GM18505 (cell line): ENCODE data around the gene NARF.
A peak's percentile ranks its signal among the peaks of the same experiment; 100 is the strongest.

ENCODE experiments used
- ATAC-seq: cut with Tn5 transposase; IDR thresholded peaks from one replicate; pipeline ENCODE4 v1.9.1; 2021; ENCODE audit not compliant: unreplicated experiment
- POLR2A ChIP-seq: IDR thresholded peaks from 4 replicates; pipeline ENCODE4 v1.6.1; 2011; ENCODE audit warnings: borderline replicate concordance; ENCODE audit not compliant: insufficient read depth, insufficient read length; ENCODE audit errors: extremely low read depth

Gene NARF

GRCh38 chr17:82438401-82439193 lies 19.9 kb upstream of the NARF start:
- TF ChIP-seq POLR2A = no peak
- no peak for ATAC-seq

- ATAC-seq = no peak
- TF ChIP-seq POLR2A = no peak
Observed at GRCh38 chr17:82439194-82439828, 19.2 kb upstream of the NARF start.

- no peak for TF ChIP-seq POLR2A
- no peak for ATAC-seq
Observed at GRCh38 chr17:82439829-82440365, 18.6 kb upstream of the NARF start.

- peak; percentile 57 for TF ChIP-seq POLR2A
- no peak for ATAC-seq
Observed at GRCh38 chr17:82440469-82440981, 18.0 kb upstream of the NARF start.

- ATAC-seq = no peak
- TF ChIP-seq POLR2A = no peak
Observed at GRCh38 chr17:82440991-82441627, 17.4 kb upstream of the NARF start.

- TF ChIP-seq POLR2A = peak; percentile 54
- no peak for ATAC-seq
Observed at GRCh38 chr17:82441691-82442487, 16.7 kb upstream of the NARF start.

- no peak for ATAC-seq
- TF ChIP-seq POLR2A = no peak
Observed at GRCh38 chr17:82442643-82443464, 15.7 kb upstream of the NARF start.

GRCh38 chr17:82443465-82444283 lies 14.9 kb upstream of the NARF start:
- ATAC-seq = no peak
- TF ChIP-seq POLR2A = peak; percentile 10

GRCh38 chr17:82444284-82444893 lies 14.2 kb upstream of the NARF start:
- ATAC-seq = no peak
- peak; percentile 2 for TF ChIP-seq POLR2A

- no peak for ATAC-seq
- no peak for TF ChIP-seq POLR2A
Observed at GRCh38 chr17:82444941-82445521, 13.5 kb upstream of the NARF start.
